Measurements from ENCODE around the gene TMEM14C.

TMEM14C gene

GRCh38 chr6:10692965-10693538 is 29.8 kb upstream of the TMEM14C start:
- Mint-ChIP-seq H3K9me3 (no peaks in the 10 kb centered on the region), H3K27ac (peak overlapping the region; percentile 79), H3K4me1 (peaks cover 42% of the 10 kb centered on the region), H3K36me3 (ENCODE audit: low read depth) (peaks cover 14% of the 10 kb centered on the region), H3K27me3 (ENCODE audit: low read depth, poor library complexity) (peaks cover 12% of the 10 kb centered on the region), H3K4me3 (peak overlapping the region; percentile 91)
- TF ChIP-seq CTCF (IDR thresholded peaks at IDR 0.05) = no peak
- no peak for DNase-seq

- no peak for TF ChIP-seq CTCF (IDR thresholded peaks at IDR 0.05)
- Mint-ChIP-seq H3K4me1 (peaks cover 54% of the 10 kb centered on the region), H3K36me3 (ENCODE audit: low read depth) (peaks cover 29% of the 10 kb centered on the region), H3K4me3 (peak within 1 kb of the TSS; percentile 91), H3K27me3 (ENCODE audit: low read depth, poor library complexity) (peaks cover 4% of the 10 kb centered on the region), H3K27ac (peak within 1 kb of the TSS; percentile 100), H3K9me3 (no peaks in the 10 kb centered on the region)
- DNase-seq = peak; percentile 82
Measured at GRCh38 chr6:10694302-10695085, 28.4 kb upstream of the TMEM14C start, which contains the start of the genes C6orf52 and PAK1IP1. TSS of gene C6orf52 (minus strand) at chr6:10694616. CDS start at chr6:10687550, 7,066 bp downstream. TSS of gene PAK1IP1 (plus strand) at chr6:10694972. CDS start at chr6:10694986, 14 bp downstream.

GRCh38 chr6:10695086-10695657 is 27.7 kb upstream of the TMEM14C start:
- peaks cover 34% of the 10 kb centered on the region for H3K36me3 Mint-ChIP-seq (ENCODE audit: low read depth)
- DNase-seq = no peak

GRCh38 chr6:10696655-10697054 is 26.2 kb upstream of the TMEM14C start:
- peaks cover 48% of the 10 kb centered on the region for H3K36me3 Mint-ChIP-seq (ENCODE audit: low read depth)
- no peak for DNase-seq
- no peaks in the 10 kb centered on the region for H3K9me3 Mint-ChIP-seq
- no peak for TF ChIP-seq CTCF (IDR thresholded peaks at IDR 0.05)
- peak overlapping the region; percentile 91 for H3K4me3 Mint-ChIP-seq
- H3K27ac Mint-ChIP-seq = peak overlapping the region; percentile 79
- H3K4me1 Mint-ChIP-seq = peaks cover 48% of the 10 kb centered on the region
- no peaks in the 10 kb centered on the region for H3K27me3 Mint-ChIP-seq (ENCODE audit: low read depth, poor library complexity)

More at GRCh38 chr6:10695086-10695657, 27.7 kb upstream of the TMEM14C start:
- Mint-ChIP-seq H3K9me3 (no peaks in the 10 kb centered on the region), H3K27ac (peak overlapping the region; percentile 100), H3K4me3 (peak overlapping the region; percentile 91), H3K27me3 (ENCODE audit: low read depth, poor library complexity) (no peaks in the 10 kb centered on the region), H3K4me1 (peaks cover 54% of the 10 kb centered on the region)
- no peak for TF ChIP-seq CTCF (IDR thresholded peaks at IDR 0.05)

GRCh38 chr6:10713962-10714361 is 8.9 kb upstream of the TMEM14C start:
- DNase-seq = no peak
- no peak for TF ChIP-seq CTCF (IDR thresholded peaks at IDR 0.05)
- no peaks in the 10 kb centered on the region for H3K4me1 Mint-ChIP-seq
- H3K4me3 Mint-ChIP-seq = no peak overlapping the region
- peaks cover 6% of the 10 kb centered on the region for H3K9me3 Mint-ChIP-seq
- H3K27me3 Mint-ChIP-seq (ENCODE audit: low read depth, poor library complexity) = no peaks in the 10 kb centered on the region
- H3K36me3 Mint-ChIP-seq (ENCODE audit: low read depth) = peaks cover 16% of the 10 kb centered on the region
- peak overlapping the region; percentile 67 for H3K27ac Mint-ChIP-seq

All from nephron progenitor cell (in vitro differentiated cells).